Fibroblast of mammary gland (primary cell): ENCODE data around the gene SLX9.

ENCODE experiments used
- DNase-seq: peaks from one replicate; pipeline ENCODE4 v3.0.0-alpha.2; 2010; ENCODE audit warnings: low read depth
- H3K4me3 ChIP-seq: 2 replicates; pipeline ENCODE4 v1.5.1; 2011; ENCODE audit warnings: low read depth, mild to moderate bottlenecking, low read length, moderate library complexity; ENCODE audit not compliant: control insufficient read depth
- TF ChIP-seq, protein P1 (sequence below): conservative IDR thresholded peaks from 2 replicates; pipeline ENCODE4 v1.5.1; 2011; ENCODE audit warnings: low read depth, low read length, inconsistent platforms; ENCODE audit not compliant: control insufficient read depth, insufficient read depth

Gene SLX9

DNA sequence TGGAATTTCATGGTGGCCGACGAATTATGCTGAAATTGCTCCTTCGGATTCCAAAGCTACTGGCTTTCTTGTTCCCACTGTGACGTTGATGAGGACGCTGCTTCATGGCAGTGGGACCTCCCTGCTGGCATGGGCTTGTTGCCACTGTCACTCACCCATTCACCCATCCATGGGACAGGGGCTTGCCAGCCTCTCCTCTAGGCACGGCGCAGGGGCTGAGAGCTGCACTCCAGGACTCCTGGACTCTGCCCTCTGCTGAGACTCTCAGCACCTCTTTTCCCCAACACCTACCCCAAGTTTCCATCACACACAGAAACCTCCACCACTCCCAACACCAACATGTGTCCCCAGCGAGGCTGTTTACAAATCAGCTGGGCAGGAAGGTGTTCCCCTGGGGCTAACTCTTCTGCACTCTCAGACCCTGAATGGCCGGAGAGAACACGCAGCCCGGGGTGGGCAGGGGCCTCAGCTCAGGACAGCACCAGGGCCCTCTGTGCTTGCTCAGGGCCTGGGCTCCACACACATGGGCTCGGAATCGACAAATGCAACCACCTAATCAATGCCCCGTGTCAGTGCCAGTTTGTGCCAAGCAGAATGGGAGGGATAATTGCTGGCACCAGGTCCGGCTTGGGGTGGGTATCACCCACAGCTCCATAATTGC lies 22.3 kb upstream of the SLX9 start:
- H3K4me3 ChIP-seq: no peak overlapping the region
- TF ChIP-seq, protein P1, sequence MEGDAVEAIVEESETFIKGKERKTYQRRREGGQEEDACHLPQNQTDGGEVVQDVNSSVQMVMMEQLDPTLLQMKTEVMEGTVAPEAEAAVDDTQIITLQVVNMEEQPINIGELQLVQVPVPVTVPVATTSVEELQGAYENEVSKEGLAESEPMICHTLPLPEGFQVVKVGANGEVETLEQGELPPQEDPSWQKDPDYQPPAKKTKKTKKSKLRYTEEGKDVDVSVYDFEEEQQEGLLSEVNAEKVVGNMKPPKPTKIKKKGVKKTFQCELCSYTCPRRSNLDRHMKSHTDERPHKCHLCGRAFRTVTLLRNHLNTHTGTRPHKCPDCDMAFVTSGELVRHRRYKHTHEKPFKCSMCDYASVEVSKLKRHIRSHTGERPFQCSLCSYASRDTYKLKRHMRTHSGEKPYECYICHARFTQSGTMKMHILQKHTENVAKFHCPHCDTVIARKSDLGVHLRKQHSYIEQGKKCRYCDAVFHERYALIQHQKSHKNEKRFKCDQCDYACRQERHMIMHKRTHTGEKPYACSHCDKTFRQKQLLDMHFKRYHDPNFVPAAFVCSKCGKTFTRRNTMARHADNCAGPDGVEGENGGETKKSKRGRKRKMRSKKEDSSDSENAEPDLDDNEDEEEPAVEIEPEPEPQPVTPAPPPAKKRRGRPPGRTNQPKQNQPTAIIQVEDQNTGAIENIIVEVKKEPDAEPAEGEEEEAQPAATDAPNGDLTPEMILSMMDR: no peak
- no peak for DNase-seq

DNA sequence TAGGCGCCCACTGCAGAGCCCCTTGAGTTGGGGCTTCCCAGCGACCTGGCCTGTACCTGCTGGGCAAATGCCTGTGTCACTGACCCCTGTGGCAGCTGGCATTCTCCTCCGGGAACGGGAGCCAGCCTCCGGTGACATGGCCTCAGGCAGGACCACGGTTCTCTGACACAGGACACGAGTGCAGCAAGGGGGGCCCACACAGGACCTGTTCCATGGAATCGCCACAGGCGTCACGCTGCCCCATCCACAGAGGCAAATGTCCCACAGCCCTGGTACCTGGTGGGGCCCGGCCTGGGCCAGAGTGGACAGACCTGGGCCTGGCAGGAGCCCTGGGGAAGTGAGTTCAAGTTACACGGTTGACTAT lies 21.7 kb upstream of the SLX9 start:
- TF ChIP-seq, protein P1: no peak
- H3K4me3 ChIP-seq: no peak overlapping the region
- no peak for DNase-seq

DNA sequence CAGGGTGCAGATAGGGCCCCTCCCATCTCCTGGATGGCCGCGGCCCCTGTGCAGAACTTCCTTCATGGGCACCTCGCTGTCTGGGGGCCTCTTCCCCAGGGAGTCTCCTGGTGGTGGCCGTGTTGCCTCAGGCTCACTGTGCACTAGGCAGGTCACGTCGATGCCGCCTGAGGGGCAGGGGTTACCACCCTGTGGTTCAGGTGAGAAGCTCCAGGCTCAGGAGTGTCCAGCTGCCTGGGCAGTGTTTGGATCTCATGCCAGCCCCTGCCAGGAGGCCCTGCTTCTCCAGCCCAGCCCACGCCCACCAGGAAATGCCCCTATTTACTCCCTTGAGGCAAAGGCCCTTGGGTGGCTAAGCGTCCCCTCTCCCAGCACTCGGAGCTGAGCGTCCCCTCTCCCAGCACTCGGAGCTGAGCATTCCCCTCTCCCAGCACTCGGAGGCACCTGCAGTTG lies 21.2 kb upstream of the SLX9 start:
- TF ChIP-seq, protein P1: no peak
- H3K4me3 ChIP-seq: no peak overlapping the region

DNA sequence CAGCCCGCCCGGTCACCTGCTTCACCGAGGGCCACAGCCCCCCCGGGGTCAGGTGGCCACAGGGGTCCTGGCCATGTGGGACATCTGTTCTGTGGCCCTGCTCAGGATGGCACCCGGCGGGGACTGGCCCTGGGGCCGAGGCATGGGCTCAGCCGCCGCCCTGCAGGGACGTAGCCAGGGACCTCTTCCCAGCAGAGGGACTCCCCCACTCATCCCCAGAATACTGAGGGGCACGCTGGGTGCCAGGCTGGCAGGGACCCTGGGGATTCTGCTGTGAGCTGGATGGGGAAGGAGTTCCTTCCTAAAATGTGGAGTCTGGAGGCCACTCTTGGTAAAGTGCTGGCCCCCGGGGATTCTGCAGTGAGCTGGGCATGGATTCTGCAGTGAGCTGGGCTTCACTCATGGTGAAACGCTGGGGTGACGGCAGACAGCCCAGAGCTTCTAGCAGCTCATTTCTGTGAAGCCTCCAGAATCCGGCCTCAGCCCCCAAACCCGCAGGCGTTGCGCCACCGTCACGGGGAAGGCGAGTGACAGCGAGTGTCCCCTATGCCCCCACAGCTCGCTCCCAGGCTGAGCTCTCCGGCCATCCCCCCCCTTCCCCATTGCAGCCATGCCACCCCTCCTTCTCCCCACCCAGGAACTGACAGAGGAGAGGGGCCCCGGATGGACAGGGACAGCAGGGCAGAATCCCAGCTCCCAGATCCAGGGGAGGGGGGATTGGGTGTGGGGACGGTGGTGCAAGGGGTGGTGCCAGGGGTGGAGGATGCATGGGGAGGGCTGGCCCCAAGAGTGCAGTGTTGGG lies 20.5 kb upstream of the SLX9 start:
- H3K4me3 ChIP-seq: no peak overlapping the region
- TF ChIP-seq, protein P1: no peak
- DNase-seq: no peak

More for the DNA sequence above, 21.2 kb upstream of the SLX9 start:
- no peak for DNase-seq

DNA sequence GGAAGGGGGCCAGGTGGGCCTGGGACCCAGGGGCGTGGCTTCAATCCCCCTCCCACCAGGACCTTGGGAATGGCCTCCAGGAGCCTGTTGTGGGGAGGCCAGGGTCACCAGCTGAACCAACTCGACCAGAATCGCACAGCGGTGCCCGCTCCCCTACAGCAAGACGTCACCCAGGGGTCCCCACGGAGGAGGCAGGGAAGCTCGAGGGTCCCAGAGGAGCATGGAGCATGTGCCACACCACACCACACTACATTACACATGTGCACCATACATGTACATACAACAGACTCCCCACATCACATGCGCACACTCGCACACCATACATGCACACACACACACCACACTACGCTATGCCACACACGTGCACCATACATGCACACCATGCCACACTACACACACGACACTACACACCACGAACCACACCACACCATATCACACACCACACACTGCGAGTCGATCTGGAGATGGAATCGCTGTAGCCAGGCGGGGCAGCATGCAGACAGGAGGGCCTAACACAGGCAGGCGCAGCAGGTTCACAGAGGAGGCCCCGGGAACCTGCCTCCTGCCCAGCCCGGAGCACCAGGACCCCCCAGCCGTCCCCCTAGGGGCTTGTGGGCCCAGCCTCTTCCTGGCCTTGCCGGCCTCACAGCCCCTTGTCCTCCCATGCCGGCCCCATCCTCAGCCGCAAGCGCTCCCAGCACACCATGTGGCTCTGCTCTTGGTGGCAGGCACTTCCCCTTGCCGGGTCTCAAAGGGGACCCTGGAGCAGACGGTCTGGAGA lies 19.7 kb upstream of the SLX9 start:
- TF ChIP-seq, protein P1: no peak
- H3K4me3 ChIP-seq: no peak overlapping the region
- no peak for DNase-seq

DNA sequence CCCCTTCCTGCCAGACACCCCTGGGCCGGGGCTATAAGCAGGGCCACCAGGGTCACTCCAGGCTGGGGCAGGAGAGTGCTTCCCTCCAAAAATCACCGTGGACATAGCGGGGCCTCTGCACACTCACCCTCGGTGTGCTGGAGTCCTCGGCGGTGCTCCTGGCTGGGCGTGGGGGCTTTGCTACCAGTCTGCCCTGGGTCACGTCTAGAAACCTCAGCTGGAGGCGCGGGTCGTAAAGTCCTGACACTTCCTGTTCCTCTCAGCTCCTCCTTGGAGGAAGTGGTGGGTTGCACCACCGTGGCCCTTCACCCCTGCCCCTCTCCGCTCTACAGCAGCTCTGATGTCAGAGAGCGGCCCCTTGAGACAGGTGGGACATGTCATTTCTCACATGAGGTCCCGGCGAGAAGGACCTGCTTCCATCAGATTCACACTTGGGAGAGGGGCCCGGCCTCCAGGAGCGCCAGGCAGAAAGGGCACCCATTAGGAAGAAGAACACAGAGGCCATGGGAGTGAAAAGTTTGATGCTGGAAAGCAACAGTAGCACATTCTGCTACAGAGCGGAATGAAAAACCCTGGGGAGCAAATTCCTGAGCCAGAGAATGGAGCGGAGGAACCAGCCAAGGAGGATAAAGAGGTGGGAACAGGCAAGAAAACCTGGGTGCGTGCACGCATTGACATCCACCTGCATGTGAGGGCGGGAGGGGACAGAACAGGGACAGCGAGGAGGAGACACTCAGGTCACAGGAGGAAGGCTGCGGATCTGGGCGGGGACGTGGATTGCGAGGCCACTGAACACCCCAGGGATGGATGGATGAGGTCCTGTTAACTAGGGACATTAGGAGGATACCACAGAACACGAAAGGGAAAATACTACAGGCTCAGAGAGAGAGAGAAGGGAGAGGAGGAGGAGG lies 18.9 kb upstream of the SLX9 start, which contains the start of gene ITGB2:
Gene ITGB2 (minus strand): TSS at position 206 of the 911 bp plus-strand sequence. CDS start 10,117 bp downstream, outside the sequence.
- H3K4me3 ChIP-seq: no peak within 1 kb of the TSS
- DNase-seq: no peak
- TF ChIP-seq, protein P1: no peak
